GM18498 (cell line): ENCODE data around the gene NETO1.

Source experiments
- ATAC-seq: cut with Tn5 transposase; IDR thresholded peaks from one replicate; pipeline ENCODE4 v1.9.1; 2021; ENCODE audit warnings: mild to moderate bottlenecking, moderate library complexity; ENCODE audit not compliant: unreplicated experiment

The NETO1 gene, protein sequence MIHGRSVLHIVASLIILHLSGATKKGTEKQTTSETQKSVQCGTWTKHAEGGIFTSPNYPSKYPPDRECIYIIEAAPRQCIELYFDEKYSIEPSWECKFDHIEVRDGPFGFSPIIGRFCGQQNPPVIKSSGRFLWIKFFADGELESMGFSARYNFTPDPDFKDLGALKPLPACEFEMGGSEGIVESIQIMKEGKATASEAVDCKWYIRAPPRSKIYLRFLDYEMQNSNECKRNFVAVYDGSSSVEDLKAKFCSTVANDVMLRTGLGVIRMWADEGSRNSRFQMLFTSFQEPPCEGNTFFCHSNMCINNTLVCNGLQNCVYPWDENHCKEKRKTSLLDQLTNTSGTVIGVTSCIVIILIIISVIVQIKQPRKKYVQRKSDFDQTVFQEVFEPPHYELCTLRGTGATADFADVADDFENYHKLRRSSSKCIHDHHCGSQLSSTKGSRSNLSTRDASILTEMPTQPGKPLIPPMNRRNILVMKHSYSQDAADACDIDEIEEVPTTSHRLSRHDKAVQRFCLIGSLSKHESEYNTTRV

DNA sequence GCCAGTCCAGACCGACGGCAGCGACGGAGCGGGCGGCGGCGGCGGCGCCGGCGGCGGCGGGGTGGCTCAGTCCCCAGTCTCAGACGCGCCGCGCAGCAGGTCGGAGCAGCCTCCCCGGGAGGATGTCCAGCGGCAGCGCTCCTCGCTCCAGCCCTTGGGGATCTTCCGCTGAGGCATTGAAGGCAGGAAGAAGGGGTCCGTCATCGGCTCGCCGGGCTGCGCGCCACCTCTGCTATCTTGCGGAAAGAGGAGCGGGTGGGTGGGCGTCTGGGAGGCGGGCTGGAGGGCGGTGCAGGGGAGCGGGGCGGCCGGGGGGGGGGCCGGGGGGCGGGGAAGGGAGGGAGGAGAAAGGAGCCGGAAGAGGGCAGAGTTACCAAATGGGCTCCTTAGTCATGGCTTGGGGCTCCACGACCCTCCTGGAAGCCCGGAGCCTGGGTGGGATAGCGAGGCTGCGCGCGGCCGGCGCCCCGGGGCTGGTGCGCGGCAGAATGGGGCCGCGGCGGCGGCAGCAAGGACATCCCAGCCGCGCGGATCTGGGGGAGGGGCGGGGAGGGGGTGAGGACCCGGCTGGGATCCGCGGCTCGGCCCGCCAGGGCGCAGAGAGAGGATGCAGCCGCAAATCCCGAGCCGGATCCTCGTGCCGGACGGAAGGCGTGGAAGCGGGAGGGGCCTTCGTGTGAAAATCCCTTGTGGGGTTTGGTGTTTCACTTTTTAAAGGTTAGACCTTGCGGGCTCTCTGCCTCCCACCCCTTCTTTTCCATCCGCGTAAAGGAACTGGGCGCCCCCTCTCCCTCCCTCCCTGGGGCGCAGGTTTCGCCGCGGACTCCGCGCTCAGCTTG lies at the start of gene NETO1:
Gene NETO1 (minus strand): TSS at position 242 of the 839 bp plus-strand sequence. CDS start 696 bp downstream, outside the sequence.
- ATAC-seq = peak; percentile 40

DNA sequence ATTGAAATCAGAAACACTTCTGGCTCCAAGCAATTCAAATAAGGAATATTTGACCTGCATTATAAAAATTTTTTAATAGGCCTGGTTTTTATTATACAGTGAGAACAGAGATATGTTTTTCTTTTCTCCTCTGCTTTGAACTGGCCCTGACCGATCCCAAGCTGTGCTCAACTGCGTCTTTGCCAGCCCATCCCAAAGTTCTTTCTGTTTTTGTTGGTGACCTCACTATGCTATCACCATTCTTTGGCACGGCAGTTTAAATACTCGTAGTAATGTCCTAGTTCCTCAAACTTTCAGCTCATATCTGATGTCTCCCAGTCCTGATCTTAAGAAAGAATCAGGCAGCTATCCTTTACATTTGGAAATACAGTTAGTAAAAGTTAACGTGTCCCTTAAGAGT lies 42.3 kb upstream of the NETO1 start:
- ATAC-seq = no peak

DNA sequence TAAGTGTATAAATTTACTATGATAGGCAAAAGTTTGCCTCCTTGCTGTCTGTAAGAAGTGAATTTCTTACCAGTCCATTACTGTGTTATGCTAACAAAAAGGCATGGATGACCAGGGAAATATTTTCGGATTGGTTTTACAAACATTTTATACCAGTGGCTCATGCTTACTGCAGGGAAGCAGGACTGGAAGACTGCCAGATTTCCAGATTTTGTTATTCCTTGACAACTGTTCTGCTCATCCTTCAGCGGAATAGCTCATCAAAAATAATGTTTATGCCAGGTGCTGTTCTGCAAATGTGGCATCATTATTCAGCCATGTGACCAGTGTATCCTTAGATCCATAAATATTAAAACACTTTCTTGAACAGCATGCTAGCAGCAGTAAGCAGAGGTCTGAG lies 40.4 kb upstream of the NETO1 start:
- no peak for ATAC-seq

DNA sequence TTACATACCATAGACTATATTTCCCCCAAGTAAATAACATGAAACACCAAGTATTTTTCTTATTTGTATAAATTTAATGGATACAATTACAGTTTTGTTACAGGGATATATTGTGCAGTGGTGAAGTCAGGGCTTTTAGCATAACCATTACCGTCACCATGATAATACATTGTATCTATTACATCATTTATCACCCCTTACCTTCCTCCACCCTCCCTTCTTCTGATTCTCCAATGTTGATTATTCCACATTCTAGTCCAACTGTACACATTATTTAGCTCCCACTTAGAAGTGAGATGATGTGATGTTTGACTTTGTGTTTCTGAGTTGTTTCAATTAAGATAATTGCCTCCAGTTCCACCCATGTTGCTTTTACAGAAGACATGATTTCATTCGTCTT lies 35.2 kb upstream of the NETO1 start:
- no peak for ATAC-seq

DNA sequence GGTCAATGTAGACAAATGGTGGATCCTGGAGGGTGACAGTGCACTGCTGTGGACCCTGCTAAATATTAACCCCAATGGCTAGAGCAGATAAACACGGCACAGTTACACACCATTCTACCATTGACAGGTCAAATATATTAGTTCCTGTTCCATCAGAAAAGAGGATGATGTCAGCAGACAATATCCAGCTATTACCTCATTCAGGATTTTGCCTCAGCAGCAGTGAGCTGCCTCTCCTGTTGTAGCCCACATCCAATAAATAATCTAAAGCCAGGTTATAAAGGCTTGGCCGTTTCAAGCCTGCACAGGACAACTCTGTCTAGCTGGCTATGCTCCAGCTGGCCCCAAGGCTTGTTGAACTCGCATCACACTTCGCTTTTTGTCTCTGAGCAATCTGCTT lies 31.6 kb upstream of the NETO1 start:
- no peak for ATAC-seq

DNA sequence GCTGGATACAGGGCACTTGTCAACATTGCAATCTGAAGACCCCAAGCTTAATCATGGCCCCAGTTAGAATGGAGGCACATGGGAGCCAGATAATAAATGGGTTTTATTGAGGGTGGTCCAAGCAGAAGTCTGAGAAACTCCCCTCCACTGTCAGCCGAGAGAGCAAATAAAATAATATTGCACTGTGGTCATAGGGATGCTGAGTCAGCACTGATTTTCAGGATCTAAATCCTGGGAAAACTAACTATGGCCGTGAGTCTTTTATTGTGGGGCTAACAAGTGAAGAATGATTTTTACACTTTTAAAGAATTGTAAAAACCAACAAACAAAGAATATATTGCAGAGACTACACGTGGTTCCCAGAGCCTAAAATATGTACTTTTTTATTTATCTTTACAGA lies 31.1 kb upstream of the NETO1 start:
- ATAC-seq = no peak

DNA sequence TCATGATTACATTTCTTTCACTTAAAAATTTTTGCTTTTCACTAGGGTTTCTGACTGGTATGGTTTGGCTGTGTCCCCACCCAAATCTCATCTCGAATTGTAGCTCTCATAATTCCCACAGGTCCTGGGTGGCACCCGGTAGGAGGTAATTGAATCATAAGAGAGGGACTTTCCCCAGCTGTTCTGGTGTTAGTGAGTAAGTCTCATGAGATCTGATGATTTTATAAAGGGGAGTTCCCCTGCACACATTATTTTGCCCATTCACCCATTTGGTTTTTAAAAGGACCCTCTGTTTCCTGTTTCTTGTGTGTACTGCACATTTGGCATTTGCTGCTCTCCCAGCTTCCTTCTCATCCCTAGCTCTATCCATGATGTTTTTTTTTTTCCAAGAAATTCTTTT lies 27.8 kb upstream of the NETO1 start:
- no peak for ATAC-seq

DNA sequence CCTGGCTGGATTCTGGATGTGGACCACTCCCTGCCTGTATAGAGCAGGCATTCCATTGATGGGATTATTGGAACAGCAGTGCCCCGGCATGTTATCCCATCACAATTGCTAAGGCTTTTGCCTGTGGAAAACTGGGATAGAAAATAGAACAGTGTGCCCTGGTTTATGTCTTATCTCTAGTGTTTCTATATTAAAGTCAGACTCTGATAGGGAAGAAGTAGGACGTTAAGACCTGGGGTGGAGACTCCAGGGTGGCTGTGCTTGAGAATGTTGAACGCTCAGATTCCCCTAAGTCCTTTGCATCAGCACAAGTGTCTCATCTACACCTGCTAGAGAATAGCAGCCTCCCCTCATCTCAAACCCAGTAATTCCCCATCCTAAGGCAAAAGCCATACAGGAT lies 10.8 kb upstream of the NETO1 start:
- ATAC-seq = no peak

DNA sequence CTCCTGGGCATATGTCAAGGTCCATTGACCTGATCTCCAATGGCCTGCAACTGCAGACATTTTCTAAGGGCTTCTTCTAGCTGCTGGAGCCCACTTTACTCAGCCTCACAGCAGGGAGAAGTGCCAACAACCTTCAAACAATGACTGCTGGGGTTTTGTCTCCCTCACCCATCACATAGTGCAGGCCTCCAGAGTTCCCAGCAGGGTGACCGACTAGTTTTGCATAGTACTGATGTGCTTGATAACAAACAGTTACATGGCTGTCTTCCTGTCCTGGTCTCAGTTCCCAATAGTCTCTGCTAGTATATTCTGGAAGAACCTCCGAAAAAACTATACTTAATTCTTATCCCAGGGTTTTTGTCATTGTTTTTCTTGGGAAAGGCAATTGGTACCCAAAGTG lies 10.4 kb upstream of the NETO1 start:
- ATAC-seq = no peak

DNA sequence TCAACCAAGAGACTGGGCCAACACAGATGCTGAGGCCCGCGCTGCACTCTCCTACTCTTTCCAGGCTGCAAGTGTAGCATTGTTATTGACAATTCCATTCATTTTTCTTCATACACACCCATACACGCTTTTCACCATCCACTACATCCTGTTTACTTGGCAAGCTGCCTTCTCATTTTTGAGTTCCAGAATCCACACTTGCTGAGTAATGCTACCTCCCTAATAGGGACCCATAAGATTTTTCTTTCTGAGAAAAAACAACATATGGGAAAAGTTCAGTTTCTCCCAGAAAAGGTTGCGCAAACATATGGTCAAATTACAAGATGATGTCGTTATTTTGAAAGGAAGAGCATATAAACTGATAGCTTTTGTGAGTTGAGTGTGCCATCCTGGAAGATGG lies 3.3 kb upstream of the NETO1 start:
- no peak for ATAC-seq

DNA sequence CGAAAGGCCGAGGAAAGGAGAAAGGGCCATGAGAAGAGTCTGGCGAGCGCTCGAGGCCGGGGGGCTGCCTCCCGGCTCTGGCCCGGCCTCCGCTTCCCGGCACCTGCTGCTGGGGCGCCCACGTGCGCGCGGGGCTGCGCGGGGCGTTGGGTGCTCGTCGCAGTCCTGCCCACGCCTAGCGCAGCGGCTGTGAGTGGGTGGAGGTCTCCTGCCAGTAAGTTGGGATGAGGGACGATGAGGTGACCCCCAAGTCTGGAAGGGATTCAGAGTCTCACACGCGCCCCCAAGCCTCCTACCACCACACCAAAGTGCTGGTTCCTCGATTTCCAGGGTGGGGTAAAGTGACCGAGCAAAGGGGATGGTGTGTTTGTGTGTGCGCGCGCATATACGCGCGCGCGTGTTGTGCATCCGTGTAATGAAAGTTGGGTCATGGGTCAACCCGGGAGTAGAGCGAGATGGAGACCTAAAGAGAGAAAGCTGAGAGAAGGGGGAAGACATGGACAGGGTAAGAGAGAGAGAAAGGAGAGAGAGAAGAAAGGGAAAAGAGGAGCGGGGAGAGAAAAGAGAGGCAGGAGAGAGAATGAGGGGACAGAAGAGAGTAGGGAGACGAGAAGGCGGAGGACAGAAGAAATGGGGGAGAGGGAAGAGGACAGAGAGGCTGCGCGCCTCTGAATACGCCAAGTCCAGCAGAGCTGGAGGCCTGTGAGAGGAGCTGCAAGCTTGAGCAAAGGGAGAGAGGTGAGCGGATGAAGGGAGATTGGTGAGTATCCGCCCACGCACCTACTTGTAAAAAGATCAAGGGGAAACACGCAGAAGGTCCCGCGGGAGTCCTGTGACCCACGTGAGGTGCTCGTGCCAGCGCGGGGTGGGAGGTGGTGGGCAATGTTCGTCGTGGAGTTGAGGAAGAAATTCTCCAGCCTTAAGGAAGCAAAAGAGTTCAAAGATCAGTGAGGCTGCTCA lies 1.7 kb upstream of the NETO1 start:
- peak; percentile 23 for ATAC-seq

DNA sequence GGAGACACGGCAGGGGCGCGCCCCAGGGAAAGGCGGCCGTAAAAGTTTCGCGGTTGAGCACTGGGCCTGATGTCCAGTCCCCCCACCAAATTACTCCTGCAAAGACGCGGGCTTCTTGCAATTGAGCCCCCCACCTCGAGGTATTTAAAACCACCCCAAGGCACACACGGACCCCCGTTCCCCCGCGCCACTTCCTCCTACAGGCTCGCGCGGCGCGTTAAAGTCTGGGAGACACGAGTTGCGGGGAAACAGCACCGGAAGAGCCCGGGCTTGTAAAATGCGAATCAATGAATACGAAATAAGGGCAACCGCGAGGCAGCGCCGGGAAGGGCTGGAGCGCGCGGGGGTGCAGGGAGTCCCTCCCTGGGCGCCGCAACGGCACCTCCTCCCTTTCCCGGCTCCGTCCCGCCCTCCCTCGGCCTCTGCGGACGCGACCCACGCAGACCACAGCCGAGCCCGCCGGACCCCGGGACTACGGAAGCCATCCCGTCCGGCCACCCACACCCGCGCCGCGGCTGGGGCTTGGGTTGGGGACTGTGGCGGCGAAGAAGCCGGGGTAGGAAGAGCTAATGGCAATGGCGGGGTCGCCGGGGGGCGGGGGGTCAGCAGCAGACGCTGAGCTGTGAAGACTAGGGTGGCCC lies 918 bp upstream of the NETO1 start:
- peak; percentile 3 for ATAC-seq

DNA sequence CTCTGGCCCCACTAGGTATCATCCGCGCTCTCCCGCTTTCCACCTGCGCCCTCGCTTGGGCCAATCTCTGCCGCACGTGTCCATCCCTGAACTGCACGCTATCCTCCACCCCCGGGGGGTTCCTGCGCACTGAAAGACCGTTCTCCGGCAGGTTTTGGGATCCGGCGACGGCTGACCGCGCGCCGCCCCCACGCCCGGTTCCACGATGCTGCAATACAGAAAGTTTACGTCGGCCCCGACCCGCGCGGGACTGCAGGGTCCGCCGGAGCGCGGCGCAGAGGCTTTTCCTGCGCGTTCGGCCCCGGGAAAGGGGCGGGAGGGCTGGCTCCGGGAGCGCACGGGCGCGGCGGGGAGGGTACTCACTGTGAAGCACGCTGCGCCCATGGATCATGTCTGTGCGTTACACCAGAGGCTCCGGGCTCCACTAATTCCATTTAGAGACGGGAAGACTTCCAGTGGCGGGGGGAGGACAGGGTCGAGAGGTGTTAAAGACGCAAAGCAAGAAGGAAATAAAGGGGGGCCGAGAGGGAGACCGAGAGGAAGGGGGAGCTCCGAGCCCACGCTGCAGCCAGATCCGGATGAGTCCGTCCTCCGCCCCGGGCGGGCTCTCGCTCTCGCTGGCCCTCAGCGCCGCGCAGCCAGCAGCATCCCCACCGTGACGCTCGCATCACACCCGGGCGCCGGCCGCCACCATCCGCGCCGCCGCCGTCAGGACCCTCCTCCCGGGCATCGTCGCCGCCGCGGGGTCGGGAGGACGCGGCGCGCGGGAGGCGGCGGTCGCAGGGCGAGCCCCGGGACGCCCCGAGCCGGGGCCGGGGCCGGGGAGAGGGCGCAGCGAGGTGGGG lies 664 bp downstream of the NETO1 start:
- peak; percentile 44 for ATAC-seq

DNA sequence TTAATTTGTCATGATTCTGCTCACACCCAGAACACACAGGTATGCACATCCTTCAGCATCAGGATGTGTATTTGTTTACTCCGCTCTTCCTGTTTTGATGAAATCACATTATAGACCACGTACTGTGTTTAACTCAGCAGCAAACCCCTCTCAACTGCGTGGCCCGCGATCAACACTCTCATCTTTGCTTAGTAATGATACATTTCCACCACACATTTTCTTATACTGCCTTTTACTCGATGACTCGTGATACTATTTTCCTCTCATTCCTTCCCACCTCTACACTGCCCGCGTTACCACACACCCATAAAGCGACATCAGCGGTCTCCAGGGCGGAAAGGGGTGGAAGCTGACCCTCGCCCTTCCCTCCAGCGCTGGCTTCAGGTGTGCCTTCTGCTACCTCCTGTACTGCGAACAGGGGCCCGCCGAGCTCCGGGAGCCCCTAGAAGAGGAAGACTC lies 1.3 kb downstream of the NETO1 start:
- ATAC-seq = no peak

DNA sequence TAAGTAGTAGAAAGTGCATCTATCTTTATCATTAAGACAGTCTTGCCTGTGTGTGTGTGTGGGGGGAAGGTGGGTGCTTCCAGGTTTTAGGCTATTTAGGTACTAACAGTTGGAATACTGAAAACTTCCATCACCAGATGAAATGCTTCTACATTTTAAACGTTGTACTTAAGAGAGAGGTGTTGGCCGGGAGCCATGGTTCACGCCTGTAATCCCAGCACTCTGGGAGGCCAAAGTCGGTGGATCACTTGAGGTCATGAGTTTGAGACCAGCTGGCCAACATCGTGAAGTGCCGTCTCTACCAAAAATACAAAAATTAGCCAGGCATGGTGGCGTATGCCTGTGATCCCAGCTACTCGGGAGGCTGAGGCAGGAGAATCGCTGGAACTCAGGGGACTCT lies 4.0 kb downstream of the NETO1 start:
- ATAC-seq = no peak

DNA sequence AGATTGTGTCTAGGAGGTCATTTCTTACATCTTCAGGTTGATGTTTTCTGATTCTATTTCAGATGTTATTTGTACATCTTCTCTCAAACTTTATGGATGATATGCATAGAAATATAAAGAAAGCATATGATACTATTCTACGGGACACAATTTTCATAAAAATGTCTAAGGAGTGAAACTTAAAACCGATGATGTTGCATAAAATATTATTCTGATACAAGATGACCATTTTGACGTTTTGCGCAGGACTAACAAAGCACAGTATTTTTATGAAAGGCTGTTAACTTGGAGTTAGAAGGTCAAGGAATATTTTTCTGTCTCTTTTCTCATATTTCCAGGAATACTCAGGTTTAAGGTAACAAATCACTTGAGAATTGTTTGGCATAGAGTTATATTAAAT lies 8.7 kb downstream of the NETO1 start:
- ATAC-seq = no peak

DNA sequence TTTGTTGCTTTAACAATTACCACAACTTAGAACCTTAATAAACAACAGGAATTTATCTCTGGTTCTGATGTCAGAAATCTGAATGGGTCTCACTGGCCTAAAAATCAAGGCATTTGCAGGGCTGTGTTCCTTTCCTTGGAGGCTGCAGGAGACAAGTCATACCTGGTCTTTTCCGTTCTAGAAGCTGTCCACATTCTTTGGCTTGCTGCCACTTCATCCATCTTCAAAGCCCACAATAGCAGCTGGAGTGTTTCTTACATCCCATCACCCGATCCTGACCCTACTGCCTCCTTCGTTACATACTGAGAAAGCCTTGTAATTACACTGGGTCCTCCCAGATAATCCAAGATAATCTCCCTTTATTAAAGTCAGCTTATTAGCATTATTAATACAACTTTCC lies 18.1 kb downstream of the NETO1 start:
- no peak for ATAC-seq

DNA sequence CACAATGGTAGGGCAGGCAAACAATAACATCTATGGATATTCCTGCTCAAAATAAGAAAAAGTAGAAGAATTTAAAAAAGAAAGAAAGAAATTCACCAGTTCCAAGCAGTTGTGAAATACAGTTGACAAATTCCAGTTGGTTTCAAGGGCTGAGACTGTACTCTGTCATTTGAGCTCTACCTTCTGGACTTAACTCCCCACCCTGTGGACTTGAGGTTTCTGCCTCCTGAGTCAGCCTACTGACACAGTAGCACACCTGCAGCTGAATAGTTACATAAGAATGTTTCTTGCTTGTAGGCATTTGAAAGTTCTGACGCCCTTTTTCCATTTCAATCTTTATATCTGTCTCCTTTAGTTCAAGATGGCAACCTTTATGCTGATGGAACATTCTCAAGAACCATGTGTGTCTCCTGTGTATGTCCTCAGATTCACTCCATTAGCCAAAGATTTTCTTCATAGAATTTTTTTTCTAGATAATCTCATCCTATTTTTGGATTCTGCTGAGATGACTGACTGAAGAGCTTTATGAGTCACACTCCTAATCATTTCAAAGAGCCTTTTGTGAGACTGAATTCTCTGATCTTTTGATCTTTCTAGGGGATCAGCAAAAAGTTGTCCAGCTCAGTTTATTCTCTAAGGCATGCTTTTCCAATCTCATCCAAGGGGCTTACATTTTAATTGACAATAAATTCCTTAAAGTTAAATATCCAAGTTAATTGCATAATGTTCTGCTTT lies 19.1 kb downstream of the NETO1 start:
- ATAC-seq = no peak

DNA sequence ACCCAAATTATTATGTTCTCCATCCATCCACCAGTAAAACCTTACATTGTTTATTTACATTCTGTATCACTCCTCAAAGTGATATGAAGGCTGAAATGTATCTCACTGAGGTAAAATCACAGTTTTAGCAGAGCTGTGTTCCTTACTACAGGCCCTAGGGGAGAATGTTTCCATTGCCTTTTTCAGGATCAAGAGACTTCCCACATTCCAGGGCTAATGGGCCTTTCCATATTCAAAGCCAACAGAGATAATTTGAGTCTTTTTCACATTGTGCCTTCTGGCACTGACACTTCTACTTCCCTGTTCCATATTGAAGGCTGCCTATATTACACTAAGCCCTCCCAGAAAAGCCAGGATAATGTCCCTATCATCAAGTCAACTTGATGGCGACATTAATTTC lies 20.0 kb downstream of the NETO1 start:
- no peak for ATAC-seq
